Vagina (tissue), 2 donors: Measurements from ENCODE around the gene UNC93B1. TPM values are rescaled to one million over a fixed set of nuclear protein-coding genes. Genes with fewer than 3 reads are reported as not detected.

Source experiments
- DNase-seq, 2 donors: peaks; one replicate each; pipeline ENCODE4 v3.0.0-alpha.2; 2017; ENCODE audit errors: extremely low spot score in 2 of 2
- H3K27ac ChIP-seq: fragments of 200-600 bp; sonication (generic); one replicate; pipeline ENCODE4 v1.5.1; 2019
- H3K27me3 ChIP-seq: fragments of 200-600 bp; sonication (generic); one replicate; pipeline ENCODE4 v1.5.1; 2019
- H3K36me3 ChIP-seq, 2 donors: fragments of 200-600 bp; sonication (generic); one replicate each; pipeline ENCODE4 v1.5.1; 2017 to 2019
- H3K4me1 ChIP-seq: fragments of 200-600 bp; sonication (generic); one replicate; pipeline ENCODE4 v1.5.1; 2019
- H3K4me3 ChIP-seq, 2 donors: fragments of 200-600 bp; sonication (generic); 1 replicate in 1 of 2; 2 replicates in 1 of 2; pipeline ENCODE4 v1.5.1; 2016 to 2019
- H3K9me3 ChIP-seq: fragments of 200-600 bp; sonication (generic); one replicate; pipeline ENCODE4 v1.5.1; 2019
- CTCF ChIP-seq, 3 experiments: fragments of 450-650 bp in 2 of 3; fragments of 200-600 bp in 1 of 3; sonication (generic) in 1 of 3; IDR thresholded peaks; one replicate each; pipeline ENCODE4 v1.5.1; 2017 to 2019; ENCODE audit warnings: antibody characterized with exemption in 3 of 3, mild to moderate bottlenecking in 2 of 3, moderate library complexity in 2 of 3
- POLR2A ChIP-seq, 2 donors: fragments of 450-650 bp; IDR thresholded peaks; one replicate each; pipeline ENCODE4 v1.6.1; 2017; ENCODE audit warnings: antibody characterized with exemption in 2 of 2, mild to moderate bottlenecking in 2 of 2, moderate library complexity in 2 of 2
- POLR2AphosphoS5 ChIP-seq, 2 donors: sonication (generic); formaldehyde crosslinking; IDR thresholded peaks; one replicate each; pipeline ENCODE4 v1.9.0; 2017; ENCODE audit warnings: antibody characterized with exemption in 2 of 2, mild to moderate bottlenecking in 2 of 2, low read depth in 1 of 2; ENCODE audit not compliant: insufficient read depth in 1 of 2
- intact Hi-C: fragments of 100-400 bp; cut with DNase I; formaldehyde crosslinking; loops from one replicate; pipeline ENCODE4 v1.15.1; 2023
- total RNA-seq: library from RNA; depleted of rRNA; stranded (reverse); fragments of >200 nt; gene quantifications from one replicate; pipeline ENCODE4 v1.2.3, GENCODE V29; 2016

Gene UNC93B1
- total RNA-seq, 1 donor from 2014 or later: 30.4 TPM

DNA sequence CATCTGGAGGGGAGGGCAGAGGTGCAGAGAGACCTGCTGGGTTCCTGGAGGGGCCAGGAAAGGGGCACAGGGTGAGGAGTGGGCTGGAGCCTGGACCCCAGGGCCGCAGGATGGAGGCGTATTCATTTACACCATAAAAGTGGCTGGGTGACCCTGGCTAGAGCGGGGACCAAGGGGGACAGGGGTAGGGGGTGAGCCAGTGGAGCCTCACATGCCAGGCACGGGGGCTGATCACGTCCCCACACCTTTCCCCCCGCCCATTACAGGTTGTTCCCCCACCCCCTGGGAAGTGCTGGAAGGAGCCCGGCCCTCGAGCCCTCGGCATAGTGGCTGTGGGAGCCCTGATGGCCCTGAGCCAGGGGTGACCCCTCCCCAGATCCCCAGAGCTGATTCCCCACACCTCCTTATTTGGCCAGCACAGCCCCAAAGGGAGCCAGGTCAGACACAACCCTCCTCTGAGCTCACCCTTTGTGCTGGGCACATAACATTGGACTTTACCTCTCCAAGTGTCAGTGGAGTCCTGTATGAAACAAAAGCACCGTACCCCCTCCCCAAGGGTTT, 35.7 kb upstream of the UNC93B1 start:
- DNase-seq: no peak
- H3K4me1 ChIP-seq: peaks cover 76% of the 10 kb centered on the region
- H3K9me3 ChIP-seq: no peaks in the 10 kb centered on the region
- no peaks in the 10 kb centered on the region for H3K27me3 ChIP-seq
- H3K36me3 ChIP-seq: peaks cover 0 to 1% of the 10 kb centered on the region in 2 donors
- H3K27ac ChIP-seq: peak overlapping the region; percentile 96
- intact Hi-C loops: no loop called here
- H3K4me3 ChIP-seq: peak overlapping the region; percentile 84 to 90
- TF ChIP-seq CTCF (IDR thresholded peaks at IDR 0.05): no peak
- no peak for TF ChIP-seq POLR2A (IDR thresholded peaks at IDR 0.05)
- TF ChIP-seq POLR2AphosphoS5 (IDR thresholded peaks at IDR 0.05; ENCODE audit: insufficient read depth in 1 of 2, low read depth in 1 of 2): no peak

GRCh38 chr11:68038718-68039525, 35.0 kb upstream of the UNC93B1 start, which contains the start of gene TCIRG1:
Gene TCIRG1 (plus strand): TSS chr11:68039025. CDS start chr11:68041272, 2,247 bp downstream.
- no peak for DNase-seq
- intact Hi-C loops: no loop called here
- peaks cover 0 to 6% of the 10 kb centered on the region in 2 donors for H3K36me3 ChIP-seq
- H3K4me3 ChIP-seq: peak within 1 kb of the TSS; percentile 84 to 90
- peak within 1 kb of the TSS; percentile 96 for H3K27ac ChIP-seq
- H3K27me3 ChIP-seq: no peaks in the 10 kb centered on the region
- TF ChIP-seq POLR2A (IDR thresholded peaks at IDR 0.05) (peak; percentile 86 to 96), CTCF (IDR thresholded peaks at IDR 0.05) (peak in 1 of 3 experiments; percentile 42), POLR2AphosphoS5 (IDR thresholded peaks at IDR 0.05; ENCODE audit: insufficient read depth in 1 of 2, low read depth in 1 of 2) (peak; percentile 46 to 98)
- no peaks in the 10 kb centered on the region for H3K9me3 ChIP-seq
- peaks cover 69% of the 10 kb centered on the region for H3K4me1 ChIP-seq

- peak overlapping the region; percentile 84 to 90 for H3K4me3 ChIP-seq
- H3K27me3 ChIP-seq: no peaks in the 10 kb centered on the region
- H3K36me3 ChIP-seq: peaks cover 0 to 12% of the 10 kb centered on the region in 2 donors
- TF ChIP-seq POLR2AphosphoS5 (IDR thresholded peaks at IDR 0.05; ENCODE audit: insufficient read depth in 1 of 2, low read depth in 1 of 2) (no peak), POLR2A (IDR thresholded peaks at IDR 0.05) (no peak), CTCF (IDR thresholded peaks at IDR 0.05) (no peak)
- peak overlapping the region; percentile 96 for H3K27ac ChIP-seq
- DNase-seq: no peak
- H3K4me1 ChIP-seq: peaks cover 64% of the 10 kb centered on the region
- intact Hi-C loops: no loop called here
- H3K9me3 ChIP-seq: no peaks in the 10 kb centered on the region
Observed at GRCh38 chr11:68038226-68038717, 34.4 kb upstream of the UNC93B1 start.

GRCh38 chr11:68037411-68038225, 33.7 kb upstream of the UNC93B1 start:
- H3K4me1 ChIP-seq: peaks cover 57% of the 10 kb centered on the region
- H3K27me3 ChIP-seq: no peaks in the 10 kb centered on the region
- TF ChIP-seq POLR2A (IDR thresholded peaks at IDR 0.05): no peak
- no peak for TF ChIP-seq POLR2AphosphoS5 (IDR thresholded peaks at IDR 0.05; ENCODE audit: insufficient read depth in 1 of 2, low read depth in 1 of 2)
- no peak for TF ChIP-seq CTCF (IDR thresholded peaks at IDR 0.05)
- H3K27ac ChIP-seq: peak overlapping the region; percentile 96
- no peak for DNase-seq
- peaks cover 0 to 17% of the 10 kb centered on the region in 2 donors for H3K36me3 ChIP-seq
- intact Hi-C loops: no loop called here
- no peaks in the 10 kb centered on the region for H3K9me3 ChIP-seq
- peak overlapping the region in 1 of 2 donors; percentile 90 for H3K4me3 ChIP-seq
